SIG-M5 treated with dmso at 0.1 percent for 504 hours (cell line): ENCODE measurements around the gene SHANK2.

ENCODE experiments used
- DNase-seq: peaks from one replicate; lab custom pipeline; 2025; ENCODE audit not compliant: unreplicated experiment; lab: John Stamatoyannopoulos, UW

Gene SHANK2

GRCh38 chr11:71252269-71252769 is at the start of gene SHANK2:
SHANK2 (minus strand) TSS chr11:71252577; CDS start chr11:71147326, 105,251 bp downstream.
- DNase-seq: no peak

DNA sequence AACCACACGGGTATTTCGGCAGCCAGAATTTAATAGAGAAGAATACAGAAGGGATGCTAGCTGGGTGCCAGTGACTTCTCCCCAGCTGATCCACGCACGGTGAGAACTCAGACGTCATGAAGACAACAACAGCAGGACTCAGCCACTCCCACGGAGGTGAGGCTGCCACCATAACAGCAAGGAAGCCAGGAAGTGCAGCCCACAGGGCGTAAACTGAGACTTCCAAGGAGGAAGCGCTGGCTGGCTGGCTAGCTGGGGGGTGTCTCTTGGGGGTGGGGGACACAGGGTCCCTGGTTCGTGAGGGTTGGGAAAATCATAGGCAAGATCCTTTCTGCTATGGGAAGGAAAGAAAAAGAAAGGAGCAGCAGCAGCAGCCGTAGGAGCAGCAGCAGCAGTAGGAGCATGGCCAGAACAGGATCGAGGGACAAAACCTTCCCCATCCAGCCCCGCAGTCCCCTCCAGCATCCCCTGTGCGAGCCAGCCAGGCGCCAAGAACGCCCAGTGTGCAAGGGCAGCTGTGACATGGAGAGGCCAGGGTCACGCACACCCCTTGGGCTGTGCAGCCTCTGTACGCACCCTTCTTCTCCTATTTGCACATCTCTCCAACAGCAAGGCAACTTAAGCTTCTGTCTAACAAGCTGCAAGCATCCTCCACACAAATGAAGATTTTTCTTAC is 49.6 kb upstream of the SHANK2 start:
- DNase-seq: no peak

DNA sequence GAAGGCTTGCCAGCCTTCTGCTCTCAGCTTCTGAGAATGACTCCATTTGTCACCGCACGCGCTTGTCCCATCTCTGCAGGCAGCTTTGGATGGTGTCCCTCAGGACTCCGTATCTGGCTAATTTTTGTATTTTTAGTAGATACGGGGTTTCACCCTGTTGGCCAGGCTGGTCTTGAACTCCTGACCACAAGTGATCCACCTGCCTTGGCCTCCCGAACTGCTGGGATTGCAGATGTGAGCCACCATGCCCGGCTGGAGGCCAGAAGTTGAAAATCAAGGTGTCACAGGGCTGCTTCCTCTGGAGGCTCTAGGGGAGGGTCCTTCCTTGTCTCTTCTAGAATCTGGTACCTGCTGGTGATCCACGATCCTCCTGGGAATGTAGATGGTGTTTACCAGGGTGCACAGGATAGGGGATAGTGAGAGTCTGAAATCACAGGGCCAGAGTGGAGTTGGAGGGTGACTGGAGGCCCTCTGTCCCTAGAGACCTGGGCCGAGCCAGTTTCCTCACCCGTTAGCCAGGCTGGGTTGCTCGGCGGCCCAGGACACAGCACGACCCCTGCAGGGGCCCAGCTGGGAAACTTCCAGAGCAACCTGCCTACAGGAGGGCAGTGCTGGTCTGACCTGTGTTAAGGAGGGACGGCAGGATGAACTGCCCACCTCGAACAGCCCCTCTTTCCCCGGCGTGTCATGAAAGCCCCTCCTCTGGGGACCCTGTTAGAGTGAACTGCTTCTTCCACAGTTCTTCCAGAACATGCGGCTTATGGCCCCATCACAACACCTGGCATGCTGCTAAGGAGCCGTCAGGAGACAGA is 48.9 kb upstream of the SHANK2 start:
- no peak for DNase-seq

- DNase-seq: no peak
Observed at GRCh38 chr11:71300187-71300586, 47.8 kb upstream of the SHANK2 start.

GRCh38 chr11:71298761-71299181 is 46.4 kb upstream of the SHANK2 start:
- no peak for DNase-seq

GRCh38 chr11:71298016-71298550 is 45.7 kb upstream of the SHANK2 start:
- DNase-seq: no peak

GRCh38 chr11:71294846-71295600 is 42.6 kb upstream of the SHANK2 start:
- no peak for DNase-seq

DNA sequence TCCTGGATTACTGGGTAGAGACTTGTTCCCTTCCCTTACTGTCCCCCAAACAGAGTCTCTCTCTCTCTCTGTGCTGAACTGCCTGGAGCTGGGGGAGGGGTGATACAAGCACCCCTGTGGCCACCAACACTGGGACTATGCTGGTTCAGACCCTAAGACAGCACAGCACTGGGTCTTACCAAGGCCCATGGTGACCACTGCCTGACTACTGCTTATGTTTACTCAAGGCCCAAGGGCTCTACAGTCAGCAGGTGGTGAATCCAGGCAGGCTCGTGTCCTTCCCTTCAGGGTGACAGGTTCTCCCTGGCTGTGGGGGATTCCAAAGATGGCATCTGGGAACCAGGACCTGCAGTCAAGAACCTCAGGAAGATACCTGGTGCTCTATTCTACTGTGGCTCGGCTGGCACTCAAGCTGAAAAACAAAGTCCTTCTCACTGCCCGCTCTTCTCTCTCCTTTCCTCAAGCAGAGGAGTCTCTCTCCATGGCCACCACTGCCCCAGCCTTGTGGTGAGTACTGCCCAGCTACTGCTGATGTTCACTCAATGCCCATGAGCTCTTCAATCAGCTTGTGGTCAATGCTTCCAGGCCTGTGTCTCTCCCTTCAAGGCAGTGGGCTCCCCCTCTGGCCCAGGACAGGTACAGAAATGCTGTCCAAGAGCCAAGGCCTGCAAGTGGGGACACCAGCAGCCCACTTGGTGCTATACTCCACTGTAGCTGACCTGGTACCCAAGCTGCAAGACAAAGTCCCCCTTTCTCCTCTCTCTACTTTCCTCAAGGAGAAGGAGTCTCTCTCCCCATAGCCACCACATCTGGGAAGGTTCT is 41.8 kb upstream of the SHANK2 start:
- DNase-seq: no peak

DNA sequence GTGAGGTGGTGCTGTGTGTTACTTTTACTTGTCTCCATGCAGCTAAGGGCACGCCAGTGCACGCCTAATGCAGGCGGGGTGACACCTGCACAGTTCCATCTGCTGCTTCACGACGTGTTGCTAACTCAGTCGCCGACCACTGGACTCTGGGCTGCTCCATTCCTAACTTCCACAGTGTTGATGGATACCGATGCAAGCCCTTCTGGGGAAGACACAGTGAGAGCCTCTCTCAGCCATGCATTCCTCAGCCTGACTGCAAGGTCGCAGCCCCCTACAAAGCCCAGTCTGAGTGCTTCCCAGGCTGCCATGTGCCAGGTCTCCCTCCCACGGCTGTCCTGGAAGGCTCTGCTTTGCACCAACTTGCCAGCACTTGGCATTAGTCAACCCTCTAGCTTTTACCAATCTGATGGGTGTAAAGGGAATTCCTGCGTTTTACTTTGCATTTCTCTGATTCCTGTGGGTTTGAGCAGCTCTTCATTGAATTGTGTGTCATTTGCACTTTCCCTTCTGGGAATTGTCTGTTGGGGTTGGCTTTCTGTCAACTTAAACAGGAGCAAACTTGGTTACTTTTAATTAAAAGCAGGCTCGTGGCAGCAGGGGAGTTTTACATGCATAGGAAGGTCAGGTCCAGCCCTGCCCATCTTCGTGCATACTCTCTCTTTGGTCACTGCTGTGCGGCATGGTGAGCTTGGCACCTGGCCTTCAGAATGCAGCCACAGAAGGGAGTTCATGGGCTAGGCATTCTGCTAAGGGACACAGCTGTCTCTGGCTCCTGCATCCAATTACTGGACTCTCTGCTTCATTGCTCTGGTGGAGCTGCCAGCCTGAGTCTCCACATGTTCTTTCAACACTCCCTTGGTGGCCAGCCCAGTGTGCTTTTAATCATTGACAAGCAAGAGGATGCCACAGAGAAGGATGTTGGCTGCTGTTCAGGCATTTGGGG is 34.6 kb upstream of the SHANK2 start:
- no peak for DNase-seq

- no peak for DNase-seq
Observed at GRCh38 chr11:71285111-71285510, 32.7 kb upstream of the SHANK2 start.

GRCh38 chr11:71284525-71285092 is 32.2 kb upstream of the SHANK2 start:
- DNase-seq: no peak

GRCh38 chr11:71283971-71284441 is 31.6 kb upstream of the SHANK2 start:
- peak; percentile 63 for DNase-seq

- no peak for DNase-seq
Observed at GRCh38 chr11:71282581-71283351, 30.4 kb upstream of the SHANK2 start.

- no peak for DNase-seq
Observed at GRCh38 chr11:71281831-71282230, 29.5 kb upstream of the SHANK2 start.

DNA sequence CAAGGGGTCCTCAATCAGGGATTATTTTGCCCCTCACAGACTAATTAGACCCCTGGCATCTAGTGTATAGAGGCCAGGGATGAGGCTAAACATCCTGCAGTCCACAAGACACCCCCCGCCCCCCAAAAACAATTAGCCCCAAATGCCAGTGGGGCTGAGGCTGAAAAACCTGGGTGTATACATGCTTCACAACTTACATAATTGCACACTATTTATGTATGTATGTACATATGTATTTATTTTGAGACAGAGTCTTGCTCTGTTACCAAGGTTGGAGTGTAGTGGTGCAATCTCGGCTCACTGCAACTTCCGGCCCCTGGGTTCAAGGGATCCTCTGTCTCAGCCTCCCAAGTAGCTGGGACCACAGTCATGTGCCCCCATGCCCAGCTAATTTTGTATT is 28.8 kb upstream of the SHANK2 start:
- no peak for DNase-seq

- DNase-seq: no peak
Observed at GRCh38 chr11:71279916-71280645, 27.7 kb upstream of the SHANK2 start.

DNA sequence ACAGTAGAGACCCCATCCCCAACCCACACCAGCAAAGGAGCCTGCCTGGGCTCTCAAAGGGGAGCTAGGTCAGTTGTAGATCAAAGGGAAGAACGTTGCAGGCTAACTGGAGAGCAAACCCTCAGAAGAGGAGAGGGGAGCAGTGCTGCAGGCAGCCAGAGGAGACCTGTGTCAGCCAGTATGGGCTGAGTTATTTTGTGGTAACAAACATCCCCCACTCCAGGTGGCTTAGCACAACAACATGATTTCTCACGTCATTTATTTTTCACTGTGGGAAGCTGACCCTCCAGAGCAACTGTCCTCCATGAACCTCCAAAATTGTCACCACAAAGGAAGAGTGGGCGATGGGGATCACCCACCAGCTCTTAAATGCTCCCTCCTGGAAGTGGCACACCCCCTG is 19.8 kb upstream of the SHANK2 start:
- no peak for DNase-seq
